Hepatocyte (in vitro differentiated cells): ENCODE results near the gene MAGI1.

Source experiments
- EZH2 ChIP-seq: fragments of 200-600 bp; sonication (generic); IDR thresholded peaks from 2 replicates; pipeline ENCODE4 v1.6.1; 2016; ENCODE audit warnings: antibody characterized with exemption, mild to moderate bottlenecking, borderline replicate concordance
- EZH2phosphoT487 ChIP-seq: fragments of 200-600 bp; sonication (generic); IDR thresholded peaks from one replicate; pipeline ENCODE4 v1.6.1; 2018; ENCODE audit warnings: antibody characterized with exemption, mild to moderate bottlenecking, low read depth, moderate library complexity; ENCODE audit not compliant: unreplicated experiment, severe bottlenecking
- TF ChIP-seq, protein P1 (sequence below): fragments of 200-600 bp; sonication (generic); IDR thresholded peaks from 2 replicates; pipeline ENCODE4 v1.5.1; 2016; ENCODE audit warnings: antibody characterized with exemption, mild to moderate bottlenecking; ENCODE audit not compliant: poor library complexity

DNA sequence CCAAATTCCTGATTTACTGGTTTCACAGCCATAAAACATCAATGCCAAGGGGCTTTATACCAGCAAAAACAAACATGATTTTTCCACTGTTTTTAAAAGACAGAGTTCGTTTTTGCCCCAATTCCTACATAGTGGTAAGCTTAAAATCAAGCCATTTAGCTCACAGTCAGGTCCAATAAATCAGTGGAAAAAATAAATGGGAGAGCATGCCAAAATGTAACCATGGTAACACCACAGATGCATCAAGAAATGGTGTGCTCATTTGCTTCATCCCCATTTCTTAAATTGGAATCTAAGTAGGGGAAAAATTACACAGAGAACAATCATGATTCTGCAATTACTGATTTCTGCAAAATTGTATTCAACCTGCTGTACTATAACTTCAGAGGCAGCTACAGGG, 418.8 kb downstream of the MAGI1 start:
- TF ChIP-seq, protein P1, sequence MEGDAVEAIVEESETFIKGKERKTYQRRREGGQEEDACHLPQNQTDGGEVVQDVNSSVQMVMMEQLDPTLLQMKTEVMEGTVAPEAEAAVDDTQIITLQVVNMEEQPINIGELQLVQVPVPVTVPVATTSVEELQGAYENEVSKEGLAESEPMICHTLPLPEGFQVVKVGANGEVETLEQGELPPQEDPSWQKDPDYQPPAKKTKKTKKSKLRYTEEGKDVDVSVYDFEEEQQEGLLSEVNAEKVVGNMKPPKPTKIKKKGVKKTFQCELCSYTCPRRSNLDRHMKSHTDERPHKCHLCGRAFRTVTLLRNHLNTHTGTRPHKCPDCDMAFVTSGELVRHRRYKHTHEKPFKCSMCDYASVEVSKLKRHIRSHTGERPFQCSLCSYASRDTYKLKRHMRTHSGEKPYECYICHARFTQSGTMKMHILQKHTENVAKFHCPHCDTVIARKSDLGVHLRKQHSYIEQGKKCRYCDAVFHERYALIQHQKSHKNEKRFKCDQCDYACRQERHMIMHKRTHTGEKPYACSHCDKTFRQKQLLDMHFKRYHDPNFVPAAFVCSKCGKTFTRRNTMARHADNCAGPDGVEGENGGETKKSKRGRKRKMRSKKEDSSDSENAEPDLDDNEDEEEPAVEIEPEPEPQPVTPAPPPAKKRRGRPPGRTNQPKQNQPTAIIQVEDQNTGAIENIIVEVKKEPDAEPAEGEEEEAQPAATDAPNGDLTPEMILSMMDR, result no peak
- TF ChIP-seq EZH2phosphoT487 (no peak), EZH2 (no peak)
